Spleen (tissue), 11 donors: Measurements from ENCODE around the gene TNFSF12. TPM values are rescaled to one million over a fixed set of nuclear protein-coding genes. Genes with fewer than 3 reads are reported as not detected.

Experiments
- DNase-seq: peaks from one replicate; pipeline ENCODE4 v3.0.0-alpha.2; 2020
- H3K27ac ChIP-seq, 8 donors: fragments of 200-600 bp; sonication (generic) in 7 of 8; 1 replicate in 4 of 8; 2 replicates in 4 of 8; pipeline versions ENCODE4 v1.5.0 to v1.8.0; 2016 to 2021; ENCODE audit warnings: inconsistent platforms in 4 of 8, mild to moderate bottlenecking in 4 of 8, moderate library complexity in 1 of 8
- H3K27me3 ChIP-seq, 7 donors: fragments of 200-600 bp; sonication (generic) in 6 of 7; replicated peaks in 1 of 7; 1 replicate in 4 of 7; 2 replicates in 3 of 7; pipeline versions ENCODE4 v1.5.0 to v1.8.0; 2016 to 2021; ENCODE audit warnings: inconsistent platforms in 3 of 7, mild to moderate bottlenecking in 1 of 7
- H3K36me3 ChIP-seq, 6 donors: fragments of 200-600 bp; sonication (generic) in 5 of 6; 1 replicate in 4 of 6; 2 replicates in 2 of 6; pipeline versions ENCODE4 v1.5.0 to v1.8.0; 2016 to 2021; ENCODE audit warnings: inconsistent platforms in 2 of 6
- H3K4me1 ChIP-seq, 6 donors: fragments of 200-600 bp; sonication (generic) in 5 of 6; 1 replicate in 3 of 6; 2 replicates in 3 of 6; pipeline versions ENCODE4 v1.5.0 to v1.8.0; 2016 to 2021; ENCODE audit warnings: inconsistent platforms in 3 of 6
- H3K4me3 ChIP-seq, 8 donors: fragments of 200-600 bp; sonication (generic) in 7 of 8; 1 replicate in 4 of 8; 2 replicates in 4 of 8; pipeline versions ENCODE4 v1.5.0 to v1.8.0; 2016 to 2021; ENCODE audit warnings: inconsistent platforms in 4 of 8, mild to moderate bottlenecking in 4 of 8, moderate library complexity in 2 of 8
- H3K9me3 ChIP-seq, 8 donors: fragments of 200-600 bp; sonication (generic) in 7 of 8; 1 replicate in 4 of 8; 2 replicates in 4 of 8; pipeline versions ENCODE4 v1.5.0 to v1.8.0; 2016 to 2021; ENCODE audit warnings: inconsistent platforms in 4 of 8
- CTCF ChIP-seq, 11 experiments: fragments of 200-600 bp in 7 of 11; fragments of 450-650 bp in 4 of 11; sonication (generic) in 4 of 11; IDR thresholded peaks in 8 of 11; conservative IDR thresholded peaks in 3 of 11; 1 replicate in 7 of 11; 2 replicates in 4 of 11; pipeline versions ENCODE4 v1.4.0 to v1.8.0; 2016 to 2021; ENCODE audit warnings: antibody characterized with exemption in 11 of 11, inconsistent platforms in 4 of 11, mild to moderate bottlenecking in 1 of 11
- POLR2A ChIP-seq, 3 donors: fragments of 450-650 bp; IDR thresholded peaks; one replicate each; pipeline ENCODE4 v1.5.1; 2017; ENCODE audit warnings: antibody characterized with exemption in 3 of 3, mild to moderate bottlenecking in 1 of 3
- POLR2AphosphoS5 ChIP-seq, 3 donors: sonication (generic); formaldehyde crosslinking; IDR thresholded peaks; one replicate each; pipeline ENCODE4 v1.5.1; 2017; ENCODE audit warnings: antibody characterized with exemption in 3 of 3
- WGBS, 5 donors: extraction: QIAGEN DNeasy Blood & Tissue Kit in 3 of 5; methylation state at CpG; one replicate each; pipeline versions ENCODE4 v1.1.5 to v1.1.7; 2013 to 2018; 5-methylcytosine and 5-hydroxymethylcytosine counted together
- intact Hi-C: fragments of 100-400 bp; cut with DNase I; formaldehyde crosslinking; loops from one replicate; pipeline ENCODE4 v1.15.0; 2023; ENCODE audit warnings: low total_unique reads
- polyA plus RNA-seq, 3 donors: library from polyadenylated mRNA; stranded (reverse); fragments of 200-250 nt; gene quantifications; one replicate each; pipeline ENCODE4 v1.2.1, GENCODE V29; 2013
- total RNA-seq, 7 donors: library from RNA; depleted of rRNA in 3 of 7; stranded (reverse); fragments of >200 nt in 3 of 7; fragmentation: NEBNext Ultra II Directional in 4 of 7; extraction: Animal tissue kit (Norgen Biotek cat#: 25700) in 4 of 7; gene quantifications; one replicate each; pipeline versions ENCODE4 v1.1.0 to v1.2.1, GENCODE V29; 2016 to 2021
- donor health status: healthy with polysubstance abuse.
- donor health status: DM: no; HTN: no; CAD: no; lungs with moderate emphysema.
- donor health status: DM: no; HTN: no; CAD: no.
- donor health status: Bipolar disorder and iron deficiency.
- donor health status: healthy.
- donor health status: DM: no; HTN: no; CAD: no.
- donor health status: DM: yes; HTN: yes; CAD: no.

TNFSF12 gene
- total and polyA plus RNA-seq, 10 donors = 37.4 to 65.0 (median 55.3) TPM

- Histone ChIP-seq H3K36me3 (peaks cover 8 to 99% (median 93%) of the 10 kb centered on the region in 6 donors), H3K4me1 (peaks cover 0 to 6% (median 5%) of the 10 kb centered on the region in 6 donors), H3K27ac (no peak overlapping the region), H3K9me3 (no peaks in the 10 kb centered on the region), H3K4me3 (no peak overlapping the region), H3K27me3 (no peaks in the 10 kb centered on the region)
- no peak for DNase-seq
- intact Hi-C loops = loop anchor here (10.0 kb wide), 1 partner anchor 155 kb away; the partner anchor contains the start of genes KCTD11 and TMEM95
- TF ChIP-seq POLR2A (IDR thresholded peaks at IDR 0.05) (no peak), POLR2AphosphoS5 (IDR thresholded peaks at IDR 0.05) (peak in 1 of 3 donors; percentile 32)
- 85 to 91% (median 90%) methylated on average over 5 of the region's 5 CpGs for WGBS, 5 donors
Observed at GRCh38 chr17:7509937-7510336, 38.9 kb upstream of the TNFSF12 start.

DNA sequence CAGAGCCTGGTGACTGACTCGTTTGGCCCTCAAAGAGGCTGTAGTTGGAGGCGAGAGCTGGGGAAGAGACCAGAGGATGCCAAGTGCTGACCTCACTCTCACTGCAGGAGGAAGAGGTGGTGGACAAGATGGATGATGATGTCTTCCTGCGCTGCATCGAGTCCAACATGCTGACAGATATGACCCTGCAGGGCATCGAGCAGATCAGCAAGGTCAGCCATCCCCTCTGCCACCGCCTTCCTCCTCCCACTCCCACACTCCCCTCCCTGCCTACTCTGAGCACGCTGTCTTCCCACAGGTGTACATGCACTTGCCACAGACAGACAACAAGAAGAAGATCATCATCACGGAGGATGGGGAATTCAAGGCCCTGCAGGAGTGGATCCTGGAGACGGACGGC lies 37.8 kb upstream of the TNFSF12 start:
- 68 to 81% (median 74%) methylated on average over 10 of the region's 10 CpGs for WGBS, 5 donors
- Histone ChIP-seq H3K27me3 (no peaks in the 10 kb centered on the region), H3K4me3 (no peak overlapping the region), H3K9me3 (no peaks in the 10 kb centered on the region), H3K36me3 (peaks cover 8 to 93% (median 82%) of the 10 kb centered on the region in 6 donors), H3K27ac (no peak overlapping the region), H3K4me1 (peaks cover 0 to 18% (median 8%) of the 10 kb centered on the region in 6 donors)
- no peak for DNase-seq
- intact Hi-C loops = loop anchor here (10.0 kb wide), 1 partner anchor 156 kb away; the partner anchor contains the start of genes KCTD11 and TMEM95
- TF ChIP-seq POLR2A (IDR thresholded peaks at IDR 0.05) (no peak), POLR2AphosphoS5 (IDR thresholded peaks at IDR 0.05) (no peak), CTCF (IDR thresholded peaks at IDR 0.05 in 8 of 11, conservative IDR thresholded peaks at IDR 0.05 in 3 of 11) (no peak)

- no peak overlapping the region for H3K27ac ChIP-seq
- intact Hi-C loops = loop anchor here (10.0 kb wide), 1 partner anchor 157 kb away; the partner anchor contains the start of genes KCTD11 and TMEM95
- 84 to 96% (median 91%) methylated on average over 11 to 15 of the region's 15 CpGs for WGBS, 5 donors
- peaks cover 0 to 21% (median 8%) of the 10 kb centered on the region in 6 donors for H3K4me1 ChIP-seq
- TF ChIP-seq POLR2AphosphoS5 (IDR thresholded peaks at IDR 0.05) (no peak), CTCF (IDR thresholded peaks at IDR 0.05 in 8 of 11, conservative IDR thresholded peaks at IDR 0.05 in 3 of 11) (no peak), POLR2A (IDR thresholded peaks at IDR 0.05) (no peak)
- no peak overlapping the region for H3K4me3 ChIP-seq
- no peaks in the 10 kb centered on the region for H3K27me3 ChIP-seq
- no peak for DNase-seq
- H3K36me3 ChIP-seq = peaks cover 8 to 88% (median 72%) of the 10 kb centered on the region in 6 donors
- no peaks in the 10 kb centered on the region for H3K9me3 ChIP-seq
Observed at GRCh38 chr17:7512105-7512504, 36.8 kb upstream of the TNFSF12 start.

DNA sequence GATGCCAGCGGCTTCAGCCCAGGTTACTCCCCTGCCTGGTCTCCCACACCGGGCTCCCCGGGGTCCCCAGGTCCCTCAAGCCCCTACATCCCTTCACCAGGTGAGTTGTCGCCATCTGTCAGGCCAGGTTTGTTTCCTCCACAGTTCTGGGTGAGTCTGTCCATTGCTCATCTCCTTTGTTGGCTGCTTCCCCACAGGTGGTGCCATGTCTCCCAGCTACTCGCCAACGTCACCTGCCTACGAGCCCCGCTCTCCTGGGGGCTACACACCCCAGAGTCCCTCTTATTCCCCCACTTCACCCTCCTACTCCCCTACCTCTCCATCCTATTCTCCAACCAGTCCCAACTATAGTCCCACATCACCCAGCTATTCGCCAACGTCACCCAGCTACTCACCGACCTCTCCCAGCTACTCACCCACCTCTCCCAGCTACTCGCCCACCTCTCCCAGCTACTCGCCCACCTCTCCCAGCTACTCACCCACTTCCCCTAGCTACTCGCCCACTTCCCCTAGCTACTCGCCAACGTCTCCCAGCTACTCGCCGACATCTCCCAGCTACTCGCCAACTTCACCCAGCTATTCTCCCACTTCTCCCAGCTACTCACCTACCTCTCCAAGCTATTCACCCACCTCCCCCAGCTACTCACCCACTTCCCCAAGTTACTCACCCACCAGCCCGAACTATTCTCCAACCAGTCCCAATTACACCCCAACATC lies 35.9 kb upstream of the TNFSF12 start:
- H3K4me3 ChIP-seq = no peak overlapping the region
- no peaks in the 10 kb centered on the region for H3K27me3 ChIP-seq
- H3K9me3 ChIP-seq = no peaks in the 10 kb centered on the region
- TF ChIP-seq POLR2A (IDR thresholded peaks at IDR 0.05) (no peak), POLR2AphosphoS5 (IDR thresholded peaks at IDR 0.05) (no peak), CTCF (IDR thresholded peaks at IDR 0.05 in 8 of 11, conservative IDR thresholded peaks at IDR 0.05 in 3 of 11) (no peak)
- intact Hi-C loops = loop anchor here (10.0 kb wide), 1 partner anchor 158 kb away; the partner anchor contains the start of genes KCTD11 and TMEM95
- H3K27ac ChIP-seq = no peak overlapping the region
- whole genome bisulfite sequencing, 5 donors = 80 to 88% (median 82%) methylated on average over 20 of the region's 20 CpGs
- H3K36me3 ChIP-seq = peaks cover 8 to 79% (median 64%) of the 10 kb centered on the region in 6 donors
- H3K4me1 ChIP-seq = peaks cover 0 to 21% (median 8%) of the 10 kb centered on the region in 6 donors
- DNase-seq = no peak
